Left ventricle myocardium inferior (tissue), 1 donor: ENCODE results near the gene DDC. TPM values are rescaled to one million over a fixed set of nuclear protein-coding genes. Genes with fewer than 3 reads are reported as not detected.

Experiments
- DNase-seq: peaks from one replicate; pipeline ENCODE4 v3.0.0-alpha.2; 2020
- H3K27ac ChIP-seq: fragments of 200-600 bp; replicated peaks from 2 replicates; pipeline ENCODE4 v1.8.0; 2021
- H3K27me3 ChIP-seq: fragments of 200-600 bp; 2 replicates; pipeline ENCODE4 v1.8.0; 2021; ENCODE audit warnings: low read depth
- H3K36me3 ChIP-seq: fragments of 200-600 bp; 2 replicates; pipeline ENCODE4 v1.8.0; 2021
- H3K4me1 ChIP-seq: fragments of 200-600 bp; 2 replicates; pipeline ENCODE4 v1.8.0; 2021
- H3K4me3 ChIP-seq: fragments of 200-600 bp; 2 replicates; pipeline ENCODE4 v1.8.0; 2021; ENCODE audit warnings: mild to moderate bottlenecking, moderate library complexity
- H3K9me3 ChIP-seq: fragments of 200-600 bp; replicated peaks from 2 replicates; pipeline ENCODE4 v1.8.0; 2021
- CTCF ChIP-seq: fragments of 200-600 bp; IDR thresholded peaks from 2 replicates; pipeline ENCODE4 v1.8.0; 2021; ENCODE audit warnings: antibody characterized with exemption, mild to moderate bottlenecking, borderline replicate concordance
- intact Hi-C: fragments of 100-400 bp; cut with micrococcal nuclease; formaldehyde crosslinking; loops from one replicate; pipeline ENCODE4 v1.11.0; 2022
- total RNA-seq: library from RNA; stranded (reverse); fragmentation: NEBNext Ultra II Directional; extraction: Animal tissue kit (Norgen Biotek cat#: 25700); gene quantifications from one replicate; pipeline ENCODE4 v1.2.1, GENCODE V29; 2021
- donor health status: DM: no; HTN: yes; CAD: no; lungs with severe emphysema.

The DDC gene
- total RNA-seq, 1 donor from 2014 or later: not detected

DNA sequence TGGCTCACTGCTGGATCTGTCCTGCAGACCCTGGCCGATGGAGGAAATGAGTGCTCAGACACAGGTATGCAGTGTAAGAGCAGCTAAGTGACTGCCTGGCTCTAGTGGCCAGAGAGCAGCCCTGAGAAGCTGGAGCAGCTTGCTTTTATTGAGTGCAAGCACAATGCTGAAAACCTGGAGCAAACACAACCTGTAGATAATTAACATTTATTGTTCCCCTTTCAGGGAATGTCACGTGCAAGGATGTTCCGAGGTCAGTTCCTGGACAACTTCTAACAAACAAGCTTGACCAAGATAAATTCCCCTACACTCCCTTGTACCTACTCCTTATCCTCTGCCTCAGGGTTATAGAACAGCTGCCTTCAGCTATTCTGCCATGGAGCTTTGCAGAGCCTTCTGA, 31.3 kb downstream of the DDC start:
- no peak for TF ChIP-seq CTCF
- intact Hi-C loops: no loop called here
- no peak overlapping the region for H3K4me3 ChIP-seq
- DNase-seq: no peak
- no peaks in the 10 kb centered on the region for H3K36me3 ChIP-seq
- H3K27me3 ChIP-seq: peaks cover 37% of the 10 kb centered on the region
- H3K4me1 ChIP-seq: no peaks in the 10 kb centered on the region
- H3K27ac ChIP-seq: no peak overlapping the region
- H3K9me3 ChIP-seq: no peaks in the 10 kb centered on the region

- DNase-seq: no peak
- H3K9me3 ChIP-seq: no peaks in the 10 kb centered on the region
- TF ChIP-seq CTCF: no peak
- no peaks in the 10 kb centered on the region for H3K36me3 ChIP-seq
- peaks cover 51% of the 10 kb centered on the region for H3K27me3 ChIP-seq
- intact Hi-C loops: no loop called here
- no peak overlapping the region for H3K4me3 ChIP-seq
- H3K27ac ChIP-seq: no peak overlapping the region
- H3K4me1 ChIP-seq: no peaks in the 10 kb centered on the region
Measured at GRCh38 chr7:50531928-50532327, 33.3 kb downstream of the DDC start.

DNA sequence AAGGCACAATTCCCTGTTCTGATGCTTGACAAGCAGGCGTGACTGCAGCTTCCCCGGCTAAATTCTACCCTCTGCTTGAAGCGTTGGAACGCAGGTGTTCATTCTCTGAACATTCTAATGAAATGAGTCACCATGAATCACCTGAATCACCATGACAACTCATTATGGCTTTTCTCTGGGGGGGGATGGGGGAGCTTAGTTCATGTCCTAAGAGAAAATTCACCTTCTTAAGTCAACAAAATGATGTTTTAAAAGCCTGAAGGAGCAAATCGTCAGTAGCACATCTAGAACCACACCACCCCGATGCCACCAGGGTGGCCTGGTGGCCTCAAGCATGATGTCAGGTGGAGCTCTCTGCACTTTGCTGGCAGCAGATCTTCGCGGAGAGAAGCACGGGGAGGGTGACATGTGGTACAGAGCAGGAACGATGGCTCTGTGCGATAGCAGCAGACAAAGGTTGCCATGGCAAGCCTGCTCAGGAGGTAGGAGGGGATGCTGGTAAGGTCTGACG, 33.7 kb downstream of the DDC start:
- TF ChIP-seq CTCF: no peak
- no peaks in the 10 kb centered on the region for H3K36me3 ChIP-seq
- intact Hi-C loops: no loop called here
- no peak overlapping the region for H3K27ac ChIP-seq
- H3K9me3 ChIP-seq: no peaks in the 10 kb centered on the region
- H3K27me3 ChIP-seq: peaks cover 51% of the 10 kb centered on the region
- H3K4me3 ChIP-seq: no peak overlapping the region
- no peaks in the 10 kb centered on the region for H3K4me1 ChIP-seq
- DNase-seq: no peak

GRCh38 chr7:50530766-50531165, 34.4 kb downstream of the DDC start:
- H3K9me3 ChIP-seq: peaks cover 6% of the 10 kb centered on the region
- intact Hi-C loops: no loop called here
- no peak overlapping the region for H3K27ac ChIP-seq
- no peak overlapping the region for H3K4me3 ChIP-seq
- no peak for DNase-seq
- H3K36me3 ChIP-seq: no peaks in the 10 kb centered on the region
- no peaks in the 10 kb centered on the region for H3K4me1 ChIP-seq
- no peak for TF ChIP-seq CTCF
- peaks cover 51% of the 10 kb centered on the region for H3K27me3 ChIP-seq

- DNase-seq: no peak
- intact Hi-C loops: no loop called here
- H3K9me3 ChIP-seq: peaks cover 12% of the 10 kb centered on the region
Measured at GRCh38 chr7:50529093-50529862, 35.9 kb downstream of the DDC start.

More at GRCh38 chr7:50529093-50529862, 35.9 kb downstream of the DDC start:
- no peak overlapping the region for H3K27ac ChIP-seq
- TF ChIP-seq CTCF: no peak
- H3K36me3 ChIP-seq: no peaks in the 10 kb centered on the region
- no peak overlapping the region for H3K4me3 ChIP-seq
- no peaks in the 10 kb centered on the region for H3K4me1 ChIP-seq
- H3K27me3 ChIP-seq: peaks cover 51% of the 10 kb centered on the region
